ENCODE measurements around the gene EIF2D. TPM values are rescaled to one million over a fixed set of nuclear protein-coding genes. Genes with fewer than 3 reads are reported as not detected.

EIF2D gene
- total and polyA plus RNA-seq, 2 of the 13 experiments (the other 11 are each of a cell fraction or from before 2014, with no cell fraction given): 45.1 to 64.9 TPM

GRCh38 chr1:206556047-206556749 is 56.1 kb downstream of the EIF2D start (continued):
- TF ChIP-seq ZNF496 (CRISPR knock-in tag; IDR thresholded peaks at IDR 0.05; ENCODE audit: insufficient replicate concordance) (no peak), ZNF354B (CRISPR knock-in tag; IDR thresholded peaks at IDR 0.05) (no peak), HMG20B (CRISPR knock-in tag; conservative IDR thresholded peaks at IDR 0.05) (no peak), TCF7 (IDR thresholded peaks at IDR 0.05; ENCODE audit: low read depth) (peak; percentile 86), GATA4 (IDR thresholded peaks at IDR 0.05; ENCODE audit: borderline replicate concordance, low read depth) (no peak), GFI1 (CRISPR knock-in tag; IDR thresholded peaks at IDR 0.05; ENCODE audit: borderline replicate concordance) (no peak), ZNF331 (CRISPR knock-in tag; IDR thresholded peaks at IDR 0.05) (no peak), SMAD3 (CRISPR knock-in tag; IDR thresholded peaks at IDR 0.05) (no peak), ETS1 (CRISPR knock-in tag; IDR thresholded peaks at IDR 0.05) (no peak), ZNF598 (CRISPR knock-in tag; IDR thresholded peaks at IDR 0.05; ENCODE audit: borderline replicate concordance) (no peak), ZNF782 (CRISPR knock-in tag; IDR thresholded peaks at IDR 0.05; ENCODE audit: borderline replicate concordance) (no peak), NCOR1 (IDR thresholded peaks at IDR 0.05; ENCODE audit: borderline replicate concordance, low read length) (no peak), ZNF879 (CRISPR knock-in tag; IDR thresholded peaks at IDR 0.05) (no peak), TBX2 (CRISPR knock-in tag; IDR thresholded peaks at IDR 0.05; ENCODE audit: borderline replicate concordance) (no peak), ELK4 (CRISPR knock-in tag; IDR thresholded peaks at IDR 0.05; ENCODE audit: borderline replicate concordance) (no peak), GZF1 (CRISPR knock-in tag; IDR thresholded peaks at IDR 0.05) (no peak), FOXP4 (CRISPR knock-in tag; IDR thresholded peaks at IDR 0.05) (no peak), ZNF883 (CRISPR knock-in tag; IDR thresholded peaks at IDR 0.05; ENCODE audit: not compliant biosample characterization) (no peak), BCLAF1 (IDR thresholded peaks at IDR 0.05) (no peak), ZIK1 (CRISPR knock-in tag; IDR thresholded peaks at IDR 0.05; ENCODE audit: borderline replicate concordance, low read depth) (no peak), TRIM24 (CRISPR knock-in tag; IDR thresholded peaks at IDR 0.05) (no peak), IRF2 (CRISPR knock-in tag; IDR thresholded peaks at IDR 0.05) (0 out of 2 replicates have a peak, but pooled peaks have one; percentile 32)
